Mononuclear cell (primary cell): ENCODE data around the gene ARID1B. TPM values are rescaled to one million over a fixed set of nuclear protein-coding genes. Genes with fewer than 3 reads are reported as not detected.

Source experiments
- H3K27me3 ChIP-seq: 2 replicates; pipeline ENCODE4 v1.6.0; 2011; ENCODE audit warnings: low read length, control low read depth; ENCODE audit not compliant: insufficient read depth
- H3K4me1 ChIP-seq: 2 replicates; pipeline ENCODE4 v1.5.1; 2011; ENCODE audit warnings: mild to moderate bottlenecking, low read length, control low read depth; ENCODE audit not compliant: insufficient read depth
- H3K4me3 ChIP-seq: 2 replicates; pipeline ENCODE4 v1.5.1; 2011; ENCODE audit warnings: mild to moderate bottlenecking, low read length, moderate library complexity
- H3K9me3 ChIP-seq: 2 replicates; pipeline ENCODE4 v1.5.1; 2011; ENCODE audit warnings: low read depth, mild to moderate bottlenecking, control low read depth, low read length
- total RNA-seq: library from RNA; depleted of rRNA; stranded (reverse); fragments of >200 nt; gene quantifications from one replicate; pipeline ENCODE4 v1.2.3, GENCODE V29; 2012

ARID1B gene
- total RNA-seq, 1 donor, result 107 TPM

DNA sequence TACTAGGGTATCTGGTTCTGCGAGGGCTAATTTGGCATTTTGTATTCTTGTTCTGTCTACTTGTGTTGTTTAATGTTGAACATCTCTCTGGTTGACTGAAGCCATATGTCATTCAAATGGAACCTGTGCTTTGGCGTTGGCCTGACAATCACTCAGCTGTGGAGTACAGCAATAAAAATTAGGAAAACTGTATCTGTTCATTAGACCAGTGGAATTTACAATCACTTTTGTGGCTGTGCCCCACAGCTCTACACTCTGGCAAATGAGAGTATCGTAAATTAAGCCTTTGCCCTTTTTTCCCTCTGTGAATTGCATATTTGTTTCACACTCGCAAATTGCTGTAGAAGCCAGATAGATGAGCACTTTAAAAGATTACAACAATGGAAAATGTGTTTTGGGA lies 102.0 kb downstream of the ARID1B start:
- no peaks in the 10 kb centered on the region for H3K9me3 ChIP-seq

DNA sequence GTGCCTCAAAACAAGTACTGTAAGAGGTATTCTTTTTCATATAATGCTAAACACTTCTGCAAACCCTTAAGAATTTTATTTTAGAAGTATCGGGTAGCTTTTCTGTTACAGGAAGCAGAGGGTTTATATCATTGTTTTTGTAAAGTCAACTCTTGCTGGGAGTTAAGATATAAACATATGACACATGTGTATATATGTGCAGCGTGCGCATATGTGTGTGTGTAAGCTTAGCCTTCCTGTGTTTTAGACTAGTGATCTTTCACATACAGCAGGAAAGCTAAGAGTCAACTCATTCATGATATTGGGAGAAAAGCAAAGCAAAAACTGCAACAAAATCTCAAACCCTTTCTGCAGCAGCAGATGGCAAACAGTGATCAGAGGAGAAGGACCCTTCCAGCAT lies 102.4 kb downstream of the ARID1B start:
- H3K4me1 ChIP-seq, result peaks cover 44% of the 10 kb centered on the region
- H3K27me3 ChIP-seq, result no peaks in the 10 kb centered on the region
- H3K4me3 ChIP-seq, result no peak overlapping the region
- no peaks in the 10 kb centered on the region for H3K9me3 ChIP-seq

More for the DNA sequence above, 102.0 kb downstream of the ARID1B start:
- Histone ChIP-seq H3K4me1 (peaks cover 48% of the 10 kb centered on the region), H3K27me3 (no peaks in the 10 kb centered on the region), H3K4me3 (no peak overlapping the region)

DNA sequence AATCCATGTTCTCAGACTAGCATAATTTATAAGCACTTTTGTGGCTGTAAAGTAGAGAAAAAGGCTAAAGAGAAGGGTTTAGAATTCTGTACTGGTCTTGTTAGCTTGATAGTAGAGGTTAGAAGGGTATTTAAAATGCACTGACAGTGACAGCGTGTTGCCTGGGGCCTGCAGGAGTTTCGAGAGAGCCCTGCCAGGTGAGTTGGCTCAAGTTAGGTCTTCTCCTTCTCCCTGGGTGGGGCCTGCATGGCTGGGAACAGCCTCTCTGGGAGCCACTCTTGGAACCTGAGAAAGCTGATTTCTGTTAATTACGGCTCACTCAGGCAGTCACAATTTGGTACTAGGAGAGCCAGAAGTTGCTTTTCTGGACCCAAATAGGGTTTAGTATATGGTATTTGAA lies 103.7 kb downstream of the ARID1B start:
- Histone ChIP-seq H3K4me1 (peaks cover 46% of the 10 kb centered on the region), H3K4me3 (no peak overlapping the region), H3K27me3 (no peaks in the 10 kb centered on the region), H3K9me3 (no peaks in the 10 kb centered on the region)

DNA sequence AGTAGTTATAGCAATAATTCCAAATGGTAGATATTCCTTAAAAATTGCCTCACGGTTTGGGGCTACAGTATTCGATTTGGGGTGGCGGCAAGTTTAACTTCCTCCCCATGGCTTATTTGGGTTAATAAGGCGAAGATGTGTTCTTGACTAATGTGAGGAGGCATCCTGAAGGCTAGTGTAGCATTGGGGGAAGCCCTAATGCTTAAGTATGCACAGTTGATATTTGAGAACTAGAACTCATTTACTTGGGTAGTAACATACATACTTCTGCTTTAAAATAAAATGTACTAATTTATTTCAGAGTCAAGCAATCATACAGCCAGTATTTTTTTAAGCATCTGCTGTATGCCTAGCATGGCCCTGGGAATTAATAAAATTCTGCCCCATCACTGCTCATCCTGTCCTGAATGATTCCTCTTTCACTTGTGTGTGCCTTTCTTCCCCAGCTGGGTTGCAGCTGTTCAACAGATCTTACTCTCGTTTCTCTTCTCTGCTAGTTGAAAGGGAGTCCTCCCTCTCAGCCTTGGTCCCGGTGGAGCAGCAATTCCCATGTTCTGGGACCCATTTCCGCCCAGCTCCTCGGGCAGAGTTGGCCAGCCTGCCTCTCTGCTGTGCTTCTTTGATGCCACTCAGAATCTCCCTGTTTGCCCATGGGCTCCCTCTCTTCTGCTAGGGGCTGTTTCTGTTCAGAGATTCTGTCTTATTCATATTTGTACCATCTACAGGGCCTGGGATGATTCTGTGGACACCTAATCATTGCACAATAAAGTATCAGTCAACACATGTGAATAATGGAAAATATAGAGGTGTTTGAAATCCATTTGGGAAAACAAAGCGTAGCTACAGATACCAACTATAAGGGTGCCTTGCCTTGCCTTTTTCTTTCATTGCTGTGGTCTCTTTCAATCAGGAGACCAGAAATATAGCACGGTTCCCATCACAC lies 104.8 kb downstream of the ARID1B start:
- H3K9me3 ChIP-seq, result no peaks in the 10 kb centered on the region
- no peak overlapping the region for H3K4me3 ChIP-seq
- H3K27me3 ChIP-seq, result no peaks in the 10 kb centered on the region
- peaks cover 53% of the 10 kb centered on the region for H3K4me1 ChIP-seq

DNA sequence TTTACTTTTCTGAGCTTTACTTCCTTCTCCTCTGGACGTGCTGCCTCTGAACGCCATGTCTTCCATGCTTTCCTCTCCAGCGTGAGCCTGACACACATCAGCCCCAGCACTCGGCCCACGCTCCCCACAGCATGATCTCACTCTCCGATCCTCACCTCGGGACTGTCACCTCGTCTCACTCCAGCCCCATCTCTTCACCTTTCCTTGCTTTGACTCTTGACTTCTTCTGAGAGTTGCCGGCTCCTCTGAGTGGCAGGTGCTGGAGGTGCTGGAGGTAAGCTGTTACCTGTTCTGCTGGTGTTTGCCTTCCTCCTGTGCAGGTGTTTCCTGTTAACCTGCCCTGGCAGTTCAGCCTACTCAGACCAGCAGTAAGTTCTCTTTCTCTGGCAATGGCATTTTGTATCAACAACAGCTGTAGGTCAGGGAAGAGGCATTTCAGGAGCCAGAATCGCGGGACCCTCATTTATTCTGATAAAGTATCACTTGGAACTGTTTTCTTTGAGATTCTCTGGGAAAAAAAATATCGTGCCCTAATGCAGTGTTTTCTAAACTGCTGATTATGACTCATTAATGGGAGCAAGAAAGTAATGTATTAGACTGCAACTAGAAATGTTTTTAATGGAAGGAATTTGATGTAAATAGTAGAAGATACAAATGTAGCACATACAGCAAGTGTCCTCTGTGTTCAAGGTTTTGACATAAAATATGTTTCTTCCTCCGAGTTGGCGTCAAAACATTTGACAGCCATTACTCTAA lies 106.5 kb downstream of the ARID1B start:
- no peak overlapping the region for H3K4me3 ChIP-seq
- H3K27me3 ChIP-seq, result no peaks in the 10 kb centered on the region
- peaks cover 50% of the 10 kb centered on the region for H3K4me1 ChIP-seq
- H3K9me3 ChIP-seq, result no peaks in the 10 kb centered on the region

DNA sequence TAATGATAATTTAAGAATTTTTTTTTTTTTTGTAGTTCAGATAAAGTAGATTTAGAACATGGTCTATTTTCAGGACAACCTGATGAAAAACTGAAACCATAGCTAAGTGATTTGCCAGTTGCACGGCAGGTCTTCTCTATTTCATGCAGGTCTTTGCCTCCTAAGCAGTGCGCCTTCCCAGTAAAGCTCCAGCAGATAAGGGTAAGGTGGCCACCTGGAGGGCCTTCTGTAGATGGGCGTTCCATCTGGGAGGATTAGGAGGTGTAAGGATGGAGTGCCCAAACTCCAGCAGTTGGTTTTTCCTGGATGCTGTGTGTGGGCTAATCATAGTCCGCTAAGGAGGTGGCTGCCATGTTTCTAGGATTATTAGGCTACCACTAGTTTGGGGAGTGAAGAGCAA lies 107.1 kb downstream of the ARID1B start:
- Histone ChIP-seq H3K4me3 (no peak overlapping the region), H3K4me1 (peaks cover 44% of the 10 kb centered on the region), H3K9me3 (no peaks in the 10 kb centered on the region), H3K27me3 (no peaks in the 10 kb centered on the region)

DNA sequence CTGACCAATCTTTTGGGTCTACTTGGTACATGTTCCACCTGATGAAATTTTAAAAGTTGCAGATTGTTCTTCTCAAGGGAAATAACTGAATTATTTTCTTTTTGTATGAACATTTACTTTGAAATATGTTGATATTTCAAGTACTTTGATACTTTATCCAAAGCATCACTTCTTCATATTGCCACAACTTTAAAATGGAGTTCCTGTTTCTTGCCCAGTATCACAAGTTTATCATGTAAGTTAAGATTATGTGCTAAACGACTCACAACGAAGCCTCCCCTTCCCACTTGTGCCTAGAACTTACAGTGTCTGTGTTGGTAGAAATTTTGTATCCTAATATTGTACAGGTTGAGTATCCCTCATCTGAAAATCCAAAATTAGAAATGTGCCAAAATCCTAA lies 108.4 kb downstream of the ARID1B start:
- Histone ChIP-seq H3K9me3 (no peaks in the 10 kb centered on the region), H3K4me1 (peaks cover 39% of the 10 kb centered on the region), H3K4me3 (no peak overlapping the region), H3K27me3 (no peaks in the 10 kb centered on the region)

DNA sequence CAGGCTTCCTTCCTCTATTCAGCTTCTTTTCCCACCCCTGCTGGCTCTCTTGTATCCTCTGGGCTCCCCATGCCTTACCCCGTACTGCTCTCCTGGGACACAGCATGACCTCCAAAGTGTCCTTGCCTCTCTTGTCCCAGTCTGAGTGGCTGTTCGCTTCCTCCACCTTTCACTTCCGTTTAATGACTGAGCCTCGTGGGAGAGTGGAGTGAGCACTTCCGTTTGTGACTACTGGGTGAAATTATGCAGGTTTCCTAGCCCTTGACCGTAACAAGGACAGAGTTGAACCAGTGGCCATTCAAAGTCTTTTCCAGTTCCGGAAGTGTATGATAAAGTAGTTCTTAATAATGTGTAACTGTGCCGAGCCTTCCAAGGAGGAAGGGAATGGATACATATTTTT lies 109.2 kb downstream of the ARID1B start:
- no peaks in the 10 kb centered on the region for H3K27me3 ChIP-seq
- no peaks in the 10 kb centered on the region for H3K9me3 ChIP-seq
- H3K4me1 ChIP-seq, result peaks cover 35% of the 10 kb centered on the region
- H3K4me3 ChIP-seq, result no peak overlapping the region

DNA sequence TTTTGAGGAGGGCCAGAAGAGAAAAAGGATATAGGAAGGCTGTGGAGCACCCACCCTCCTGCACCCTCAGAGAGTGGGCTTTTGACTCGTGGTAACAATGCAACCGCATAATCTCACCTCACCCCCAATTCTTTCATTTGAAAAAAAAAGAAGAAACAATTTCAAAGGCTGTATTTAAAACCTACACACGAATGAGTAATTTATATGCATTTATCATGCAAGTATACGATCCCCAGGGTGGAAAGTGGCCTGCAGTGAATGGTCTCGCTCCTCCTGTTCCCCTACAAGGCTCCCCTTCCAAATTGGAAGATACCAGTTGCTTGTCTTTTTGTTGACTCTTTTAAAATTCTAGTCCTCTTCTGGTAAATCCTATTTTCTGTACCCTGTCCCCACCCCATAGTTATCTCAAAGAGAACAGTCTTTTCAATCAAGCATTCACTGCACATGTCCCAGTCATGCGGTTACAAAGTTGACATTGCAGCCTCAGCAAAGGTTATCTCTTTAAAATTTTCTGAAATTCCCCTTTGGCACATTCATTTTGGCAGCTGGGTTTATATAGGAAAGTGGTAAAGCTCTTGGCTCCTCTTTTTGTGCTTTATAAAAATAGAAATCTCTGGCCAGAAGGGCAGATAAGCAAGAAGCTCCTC lies 110.6 kb downstream of the ARID1B start:
- H3K4me1 ChIP-seq, result peaks cover 23% of the 10 kb centered on the region
- no peak overlapping the region for H3K4me3 ChIP-seq
- no peaks in the 10 kb centered on the region for H3K27me3 ChIP-seq
- no peaks in the 10 kb centered on the region for H3K9me3 ChIP-seq

DNA sequence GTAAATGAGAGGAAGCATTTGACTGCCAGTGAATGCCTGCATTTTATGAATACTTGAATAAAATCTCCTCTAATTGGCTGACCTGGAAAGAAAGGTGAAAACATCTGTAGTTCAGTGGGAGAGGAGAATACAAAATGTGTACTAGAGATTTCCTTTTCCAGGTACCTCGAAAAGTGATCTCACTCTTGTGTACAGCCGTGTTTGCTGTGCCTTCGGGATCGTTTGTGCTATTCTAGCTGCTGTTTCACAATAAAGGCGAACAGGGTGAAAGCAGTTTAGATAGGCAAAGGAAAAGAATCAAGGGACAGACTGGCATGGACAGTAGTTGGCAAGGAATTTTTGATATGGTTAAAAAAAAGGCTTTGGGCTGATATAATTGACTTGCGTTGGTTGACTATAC lies 112.3 kb downstream of the ARID1B start:
- no peaks in the 10 kb centered on the region for H3K27me3 ChIP-seq
- H3K4me1 ChIP-seq, result peaks cover 11% of the 10 kb centered on the region
- no peak overlapping the region for H3K4me3 ChIP-seq
- no peaks in the 10 kb centered on the region for H3K9me3 ChIP-seq

DNA sequence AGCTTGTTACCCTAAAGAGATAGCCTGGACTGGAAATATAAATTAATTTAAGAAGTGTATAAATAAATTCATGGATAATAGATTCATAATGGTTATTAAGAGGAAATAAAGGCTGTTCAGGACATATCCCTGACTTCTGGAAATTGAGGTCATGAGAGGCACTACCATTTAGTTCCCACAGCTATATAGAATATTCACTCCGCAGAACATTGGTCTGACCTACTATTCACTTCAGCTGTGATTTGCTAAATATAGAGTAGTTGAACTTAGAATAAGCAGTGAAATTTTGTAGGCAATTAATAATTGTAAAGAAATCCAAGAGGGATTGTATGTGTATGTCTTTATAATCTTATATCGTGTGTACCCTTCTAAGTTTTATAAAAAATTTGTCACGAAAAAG lies 112.8 kb downstream of the ARID1B start:
- no peaks in the 10 kb centered on the region for H3K9me3 ChIP-seq
- H3K27me3 ChIP-seq, result no peaks in the 10 kb centered on the region
- H3K4me3 ChIP-seq, result no peak overlapping the region
- peaks cover 11% of the 10 kb centered on the region for H3K4me1 ChIP-seq

DNA sequence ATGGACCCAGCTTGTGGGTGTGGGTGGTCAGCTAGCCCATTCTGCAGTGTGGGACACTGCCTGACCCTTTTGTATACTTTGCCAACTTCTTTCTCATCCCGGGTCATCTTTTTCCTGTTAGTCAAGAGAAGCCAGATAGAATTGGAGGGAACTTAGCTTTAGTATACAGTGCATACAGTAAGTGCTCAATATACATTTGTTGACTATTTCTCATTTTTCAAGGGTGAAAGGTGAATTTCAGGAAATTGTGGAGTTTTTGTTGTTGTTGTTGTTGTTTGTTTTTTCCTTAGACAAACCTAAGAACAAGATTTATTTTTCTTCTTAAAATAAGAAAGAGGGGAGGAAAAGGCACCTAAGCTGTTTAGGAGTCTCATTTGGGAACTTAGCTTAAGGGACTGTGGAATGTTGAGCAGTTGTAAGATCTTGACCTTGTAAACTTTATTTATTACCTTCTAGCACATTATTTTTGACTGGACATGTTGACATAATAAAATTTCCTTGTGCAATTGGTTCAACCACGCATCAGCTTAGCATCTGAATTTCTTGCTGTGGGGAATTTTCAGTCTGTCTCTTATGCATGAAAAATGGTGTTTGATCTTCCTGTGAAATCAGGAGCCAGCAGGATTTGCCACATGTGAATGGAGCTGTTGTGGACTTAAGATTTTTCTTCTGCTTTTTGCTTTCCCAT lies 113.6 kb downstream of the ARID1B start:
- Histone ChIP-seq H3K4me1 (peaks cover 9% of the 10 kb centered on the region), H3K9me3 (no peaks in the 10 kb centered on the region)

DNA sequence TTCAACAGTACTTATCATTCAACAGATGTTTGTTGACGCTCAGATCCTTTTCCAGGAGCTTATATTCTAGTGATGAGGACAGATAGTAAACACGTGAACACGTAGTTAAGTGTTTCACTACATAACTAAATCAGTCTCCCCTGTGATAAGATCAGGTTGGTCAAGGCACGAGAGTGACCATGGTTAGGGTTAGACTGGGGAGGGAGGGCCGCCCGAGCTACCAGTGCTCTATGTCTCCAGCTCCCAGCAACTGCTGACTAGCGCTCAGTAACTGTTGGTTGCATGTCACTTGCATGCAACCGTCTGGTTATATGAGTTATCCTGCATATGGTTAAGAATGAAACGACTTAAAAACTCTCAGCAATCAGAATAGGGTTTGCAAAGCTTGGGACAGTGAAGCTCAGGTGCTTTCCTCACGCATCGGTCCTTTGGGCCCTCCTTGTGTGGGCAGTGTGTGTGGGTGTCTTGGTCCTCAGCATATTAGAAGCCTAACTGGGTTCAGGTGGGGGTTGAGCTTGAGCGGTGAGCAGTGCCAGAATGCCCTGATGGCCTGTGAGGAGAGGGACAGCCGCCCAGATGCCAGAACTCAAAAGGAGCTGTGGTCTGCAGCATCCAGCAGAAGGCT lies 120.8 kb downstream of the ARID1B start:
- H3K27me3 ChIP-seq, result no peaks in the 10 kb centered on the region

More for the DNA sequence above, 113.6 kb downstream of the ARID1B start:
- no peaks in the 10 kb centered on the region for H3K27me3 ChIP-seq
- H3K4me3 ChIP-seq, result no peak overlapping the region

DNA sequence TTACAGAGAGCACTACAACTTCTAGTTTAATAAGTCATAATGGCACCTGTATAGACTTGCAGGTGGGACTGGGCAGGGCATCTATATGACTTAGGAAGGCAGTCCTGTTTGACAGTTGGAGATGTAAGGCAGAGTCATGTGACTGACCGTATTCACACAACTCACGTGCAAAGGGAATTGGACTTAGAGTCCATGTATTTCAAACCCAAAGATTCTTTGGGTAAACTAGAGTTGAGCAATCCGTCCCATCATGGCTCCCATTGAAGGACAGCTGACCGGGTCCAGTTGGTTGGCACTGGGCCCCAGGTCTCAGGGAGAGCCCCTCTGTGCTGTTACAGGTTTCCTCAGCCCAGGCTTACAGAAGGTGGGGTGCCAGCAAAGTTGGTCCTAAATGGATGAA lies 121.9 kb downstream of the ARID1B start:
- Histone ChIP-seq H3K27me3 (no peaks in the 10 kb centered on the region), H3K4me1 (peaks cover 9% of the 10 kb centered on the region), H3K9me3 (no peaks in the 10 kb centered on the region), H3K4me3 (no peak overlapping the region)

More for the DNA sequence above, 120.8 kb downstream of the ARID1B start:
- peaks cover 9% of the 10 kb centered on the region for H3K4me1 ChIP-seq
- H3K9me3 ChIP-seq, result no peaks in the 10 kb centered on the region
- H3K4me3 ChIP-seq, result no peak overlapping the region
